Activated CD4-positive, alpha-beta T cell treated with anti-CD3 and anti-CD28 coated beads, Interleukin-2, amount 50 U/mL, for 48 hours (primary cell): ENCODE results near the gene RABGAP1L.
"Not testable (repeated sequence)": the region's sequence is repeated elsewhere in the genome, so short reads cannot be mapped to it uniquely, and the experiment has no call there.

Experiments
- DNase-seq, 2 experiments: peaks; one replicate each; pipeline ENCODE4 v3.0.0-alpha.2; 2020

Gene RABGAP1L

DNA sequence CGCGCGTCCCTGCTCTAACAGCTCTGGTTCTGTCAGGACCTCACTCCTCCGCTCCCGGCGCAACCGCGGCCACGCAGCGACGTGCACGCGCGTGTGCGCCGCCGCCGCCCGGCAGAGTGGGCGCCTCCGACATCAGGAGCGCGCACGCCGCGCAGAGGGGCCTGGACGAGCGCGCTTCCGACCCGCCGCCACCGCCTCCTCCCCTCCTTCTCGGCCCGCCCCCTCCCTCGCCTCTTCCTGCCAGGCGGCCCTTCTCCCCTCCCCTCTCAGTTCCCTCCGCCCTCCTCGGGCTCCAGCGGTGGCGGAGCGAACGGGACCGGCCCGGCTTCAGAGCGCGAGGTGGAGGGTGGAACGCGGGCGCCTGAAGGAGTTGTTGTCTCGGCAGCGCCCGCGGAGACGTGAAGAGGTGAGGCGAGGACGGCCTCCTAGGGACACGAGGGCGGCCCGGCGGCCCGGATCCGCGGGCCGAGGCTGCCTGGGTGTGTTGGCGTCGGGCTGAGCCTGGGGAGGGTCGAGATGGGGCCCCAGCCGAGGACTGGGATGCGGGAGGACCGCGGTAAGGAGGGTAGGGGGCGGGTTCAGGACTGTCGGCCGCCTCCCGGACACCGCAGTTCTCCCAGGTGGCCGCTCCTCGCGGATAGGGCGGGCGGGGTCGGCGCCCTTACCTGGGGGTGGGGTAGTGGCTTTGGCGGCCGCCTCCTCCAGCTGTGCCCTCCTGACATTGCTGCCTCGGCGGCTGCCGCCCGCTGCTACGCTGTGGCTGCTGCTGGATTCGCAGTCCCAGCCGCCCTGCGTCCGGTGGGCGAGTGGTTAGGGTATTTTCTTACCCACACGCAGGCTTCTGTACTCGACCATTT lies at the start of gene RABGAP1L:
Gene RABGAP1L, plus strand, starts transcription at position 269 of the 857 bp plus-strand sequence.
- DNase-seq = peak; percentile 92 to 93

DNA sequence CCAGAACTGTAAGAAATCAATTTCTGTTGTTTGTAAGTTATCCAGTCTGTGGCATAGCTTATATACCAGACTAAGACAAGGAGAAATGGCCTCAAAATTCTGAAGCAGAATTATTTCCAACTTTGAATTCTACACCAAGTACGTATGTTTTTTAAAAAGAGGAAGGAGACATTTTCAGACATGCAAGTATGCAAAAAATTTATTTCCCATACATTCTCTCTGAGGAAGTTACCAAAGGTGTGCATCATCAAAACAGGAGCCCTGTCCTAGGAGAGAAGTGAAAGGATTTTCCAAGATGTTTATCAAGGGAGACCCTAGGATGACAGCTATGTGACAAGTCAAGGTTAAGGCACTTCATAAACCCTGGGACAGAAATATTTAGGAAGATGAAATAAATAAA lies 49.3 kb upstream of the RABGAP1L start:
- no peak for DNase-seq

DNA sequence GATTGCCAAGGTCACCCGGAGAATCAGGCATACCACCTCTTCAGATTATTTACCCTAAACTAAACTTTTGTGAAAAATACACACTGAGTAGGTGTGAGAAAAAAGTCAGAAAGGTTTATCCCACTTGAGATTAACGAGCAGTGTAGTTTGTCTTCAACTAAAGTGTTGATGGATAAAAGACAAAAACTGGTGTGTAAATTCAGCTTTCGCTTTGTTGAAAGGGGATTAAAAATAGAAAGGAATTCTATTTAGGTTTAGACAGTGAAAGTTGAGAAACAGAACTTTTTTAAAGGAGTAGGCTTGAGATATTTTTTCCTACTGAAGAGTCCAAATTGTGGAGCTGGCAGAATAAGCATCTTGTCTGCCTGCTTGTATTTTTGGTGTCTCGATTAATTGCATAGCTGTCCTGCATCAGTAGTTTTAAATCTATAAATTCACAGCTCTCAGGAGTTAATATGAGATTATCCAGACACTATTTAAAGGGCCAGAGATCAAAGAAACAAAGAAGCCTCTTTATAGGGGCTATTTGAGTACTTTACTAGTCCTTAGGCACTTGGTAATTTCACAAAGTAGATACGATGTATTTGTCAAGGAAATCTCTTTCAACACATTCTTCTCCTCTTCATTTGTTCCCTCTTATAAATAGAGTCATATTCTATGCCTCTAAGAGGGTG lies 46.7 kb upstream of the RABGAP1L start:
- no peak for DNase-seq

DNA sequence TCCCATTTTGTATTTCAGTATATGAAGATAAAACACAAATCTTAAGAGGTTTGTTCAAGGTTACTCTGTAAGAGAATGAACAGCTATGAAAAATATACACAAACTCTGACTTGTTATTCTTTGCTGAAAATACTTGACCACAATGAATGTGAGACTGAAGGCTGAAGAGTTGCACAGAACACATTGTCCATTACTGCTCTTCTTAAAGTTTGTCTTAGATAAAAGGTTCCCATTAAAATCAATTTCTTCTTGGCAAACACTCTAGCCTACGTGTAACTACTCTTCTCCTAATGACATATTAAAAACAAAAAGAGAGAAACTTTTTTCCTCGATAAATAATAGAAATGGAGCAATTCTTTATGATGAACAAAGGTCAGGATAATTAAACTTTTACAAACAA lies 45.2 kb upstream of the RABGAP1L start:
- no peak for DNase-seq

DNA sequence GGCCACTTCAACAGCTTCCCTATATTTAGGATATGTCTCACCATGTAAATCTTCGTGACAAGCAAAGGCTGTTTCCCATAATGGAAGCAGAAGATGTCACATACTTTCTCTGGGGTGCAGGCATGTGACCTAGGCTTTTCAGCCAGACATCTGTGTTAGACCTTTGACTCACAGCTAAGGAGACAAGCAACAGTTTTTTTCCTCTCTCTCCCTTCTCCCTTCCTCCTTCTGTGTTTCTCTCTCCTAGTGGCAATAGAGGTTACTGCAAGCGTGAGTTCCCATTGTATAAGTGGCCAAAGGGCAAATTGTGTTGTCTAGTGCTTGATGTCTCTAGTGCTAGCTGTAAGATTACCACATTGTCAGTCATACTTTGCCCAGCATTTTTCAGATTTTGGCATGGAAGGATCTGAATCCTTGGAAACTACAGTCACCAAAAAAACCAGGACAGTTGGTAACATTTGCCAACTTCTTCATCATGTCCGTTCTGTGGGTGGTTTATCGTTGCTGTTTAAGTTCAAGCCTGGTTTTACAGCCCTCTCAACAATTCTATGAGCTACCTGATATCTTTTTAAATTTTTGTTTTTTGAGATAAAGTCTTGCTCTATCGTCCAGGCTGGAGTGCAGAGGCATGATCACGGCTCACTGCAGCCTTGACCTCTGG lies 44.4 kb upstream of the RABGAP1L start:
- peak in 1 of 2 experiments; percentile 4 for DNase-seq

DNA sequence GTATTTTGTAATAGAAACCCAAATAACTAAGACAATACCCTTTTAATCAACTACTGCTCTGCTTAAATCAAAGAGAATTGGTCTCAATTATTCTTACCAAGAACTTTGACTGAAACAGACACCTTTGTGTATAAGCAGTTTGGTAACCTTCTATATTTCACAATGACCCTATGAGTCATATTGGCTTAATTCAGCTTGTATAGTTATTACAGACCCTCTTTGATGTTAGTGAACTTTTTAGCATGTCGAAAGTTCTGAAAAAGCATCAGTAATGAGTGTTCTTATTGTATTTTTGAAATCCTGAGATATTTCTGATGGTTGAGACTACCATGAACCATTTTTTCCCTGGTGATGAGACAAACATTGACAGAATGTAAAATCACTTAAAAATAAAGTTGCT lies 43.3 kb upstream of the RABGAP1L start:
- no peak for DNase-seq

DNA sequence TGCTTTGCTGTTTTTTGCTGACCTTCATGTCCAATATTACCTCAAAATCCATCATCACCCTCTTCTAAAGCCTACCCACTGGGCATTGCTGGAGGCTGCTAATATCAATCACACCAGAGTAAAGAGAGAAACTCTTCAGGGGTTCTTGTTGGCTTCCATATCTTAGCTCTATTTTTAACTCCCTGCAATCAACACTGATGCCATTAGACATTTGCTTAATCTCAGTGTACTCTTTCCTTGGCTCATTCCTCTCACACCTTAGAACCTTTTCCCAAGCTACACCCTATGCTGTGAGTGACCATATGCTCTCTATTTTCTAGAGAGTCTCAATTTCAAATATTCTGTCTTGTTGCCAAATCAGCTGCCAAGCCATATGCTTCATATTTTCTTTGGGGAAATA lies 40.6 kb upstream of the RABGAP1L start:
- no peak for DNase-seq

DNA sequence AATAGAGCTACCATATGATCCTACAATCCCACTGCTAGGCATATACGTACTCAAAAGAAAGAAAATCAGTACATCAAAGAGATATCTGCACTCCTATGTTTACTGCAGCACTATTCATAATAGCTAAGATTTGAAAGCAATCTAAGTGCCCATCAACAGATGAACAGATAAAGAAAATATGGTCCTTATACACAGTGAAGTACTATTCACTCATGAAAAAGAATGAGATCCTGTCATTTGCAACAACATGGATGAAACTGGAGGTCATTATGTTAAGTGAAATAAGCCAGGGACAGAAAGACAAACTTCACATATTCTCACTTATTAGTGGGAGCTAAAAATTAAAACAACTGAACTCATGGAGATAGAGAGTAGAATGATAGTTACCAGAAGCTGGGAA lies 37.0 kb upstream of the RABGAP1L start:
- DNase-seq = not testable (repeated sequence)

DNA sequence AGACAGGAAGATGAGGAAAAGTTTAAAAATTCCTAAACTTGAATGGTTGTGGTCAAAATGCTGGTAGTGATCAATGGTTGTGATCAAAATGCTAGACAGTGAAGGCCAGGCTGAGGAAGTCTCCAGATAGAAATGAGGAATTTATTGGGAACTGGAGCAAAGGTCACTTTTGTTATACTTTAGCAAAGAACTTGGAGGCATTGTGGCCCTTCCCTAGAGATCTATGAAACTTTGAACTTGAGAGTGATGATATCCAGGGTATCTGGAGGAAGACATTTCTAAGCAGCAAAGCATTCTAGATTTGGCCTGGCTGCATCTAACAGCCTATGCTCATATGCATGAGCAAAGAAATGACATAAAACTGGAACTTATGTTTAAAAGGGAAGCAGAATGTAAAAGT lies 35.5 kb upstream of the RABGAP1L start:
- DNase-seq = no peak

DNA sequence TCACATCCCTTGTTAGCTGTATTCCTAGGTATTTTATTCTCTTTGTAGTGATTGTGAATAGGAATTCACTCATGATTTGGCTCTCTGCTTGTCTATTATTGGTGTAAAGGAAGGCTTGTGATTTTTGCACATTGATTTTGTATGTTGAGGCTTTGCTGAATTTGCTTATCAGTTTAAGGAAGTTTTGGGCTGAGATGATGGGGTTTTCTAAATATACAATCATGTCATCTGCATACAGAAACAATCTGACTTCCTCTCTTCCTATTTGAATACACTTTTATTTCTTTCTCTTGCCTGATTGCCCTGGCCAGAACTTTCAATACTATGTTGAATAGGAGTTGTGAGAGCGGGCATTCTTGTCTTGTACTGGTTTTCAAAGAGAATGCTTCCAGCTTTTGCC lies 32.1 kb upstream of the RABGAP1L start:
- not testable (repeated sequence) for DNase-seq

DNA sequence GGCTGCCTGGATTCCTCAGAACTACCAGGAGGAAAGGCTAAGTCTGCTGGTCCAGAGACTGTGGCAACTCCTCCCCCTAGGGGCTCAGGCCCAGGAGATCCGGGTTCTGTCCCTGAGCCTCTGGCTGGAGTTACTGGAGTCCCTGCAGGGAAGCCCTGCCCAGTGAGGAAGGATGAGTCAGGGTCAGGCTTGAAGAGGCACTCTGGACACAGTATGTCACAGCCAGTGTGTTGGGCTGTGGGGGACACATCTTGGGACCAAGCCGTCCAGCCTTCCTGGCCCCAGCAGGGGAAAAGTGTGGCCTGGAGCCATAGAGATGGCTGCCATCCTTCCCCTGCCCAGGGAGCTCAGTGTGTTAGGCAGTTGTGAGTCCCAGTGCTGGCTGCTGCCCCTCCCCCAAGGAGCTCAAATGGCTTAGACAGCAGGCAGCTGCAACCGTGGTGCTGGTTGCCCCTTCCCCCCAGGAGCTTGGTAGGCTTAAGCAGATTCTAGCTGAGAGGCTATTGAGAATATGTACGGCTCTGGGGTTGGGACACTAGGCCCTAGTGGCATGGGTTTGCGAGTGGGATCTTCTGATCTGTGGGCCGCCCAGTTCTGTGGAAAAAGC lies 28.2 kb upstream of the RABGAP1L start:
- no peak for DNase-seq

DNA sequence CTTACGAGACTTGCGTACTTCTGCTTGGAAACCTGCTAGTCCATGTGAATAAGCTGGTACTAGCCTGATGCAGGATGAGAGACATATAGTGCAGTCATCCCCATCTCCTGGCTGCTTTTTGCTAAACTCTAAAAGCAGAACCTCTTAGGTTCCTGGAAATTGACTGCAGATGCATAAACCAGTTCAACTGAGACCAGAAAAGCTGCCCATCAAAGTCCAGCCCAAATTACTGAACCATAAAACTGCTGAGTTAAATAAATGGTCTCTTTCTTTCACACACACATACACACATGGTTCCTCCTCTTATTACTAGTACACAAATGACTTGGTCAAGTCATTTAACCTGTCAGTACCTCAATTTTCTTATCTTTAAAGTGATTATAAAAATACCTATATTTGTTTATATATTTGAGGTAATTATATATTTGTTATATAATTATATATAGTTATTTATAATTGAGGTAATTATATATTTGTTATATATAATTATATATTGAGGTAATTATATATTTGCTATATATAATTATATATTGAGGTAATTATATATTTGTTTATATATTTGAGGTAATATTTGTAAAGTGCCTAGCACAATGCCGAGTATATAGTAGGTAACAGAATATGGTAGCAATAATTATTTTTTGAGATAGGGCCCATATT lies 25.2 kb upstream of the RABGAP1L start:
- no peak for DNase-seq

DNA sequence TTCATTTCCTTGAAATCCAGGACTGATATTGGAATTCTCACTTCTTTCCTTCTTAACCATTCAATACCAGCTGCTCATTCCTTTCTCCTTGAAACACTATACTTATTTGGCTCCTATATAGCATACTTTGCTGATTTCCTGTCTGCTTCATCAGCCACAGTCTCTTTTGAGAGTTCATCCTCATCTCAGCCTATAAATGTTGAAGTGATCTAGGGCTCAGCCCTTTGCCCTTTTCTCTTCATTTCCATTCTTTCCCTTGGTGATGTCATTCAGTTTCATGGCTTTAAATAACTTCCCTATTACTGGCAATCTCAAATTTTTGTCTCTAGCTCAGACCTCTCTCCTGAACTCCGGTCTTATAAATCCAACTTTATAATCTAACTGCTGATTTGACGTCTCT lies 24.1 kb upstream of the RABGAP1L start:
- no peak for DNase-seq

DNA sequence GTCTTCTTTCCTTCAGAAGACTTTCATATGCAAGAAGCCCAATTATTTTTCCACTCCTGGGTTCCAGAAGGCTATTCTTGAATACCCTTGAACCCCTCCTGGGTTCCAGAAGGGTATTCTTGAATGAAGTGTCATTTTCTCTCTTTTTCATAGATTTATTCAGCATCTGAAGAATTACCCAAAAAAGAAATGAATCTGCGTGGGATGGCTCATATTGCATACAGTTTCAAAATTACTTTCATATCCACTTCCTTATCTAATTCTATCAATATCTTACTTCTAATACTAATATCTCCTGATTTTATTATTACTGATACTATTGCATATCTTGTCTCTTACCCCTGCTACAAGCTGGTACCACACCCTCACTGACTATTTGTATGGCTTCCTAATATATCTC lies 22.6 kb upstream of the RABGAP1L start:
- DNase-seq = no peak

DNA sequence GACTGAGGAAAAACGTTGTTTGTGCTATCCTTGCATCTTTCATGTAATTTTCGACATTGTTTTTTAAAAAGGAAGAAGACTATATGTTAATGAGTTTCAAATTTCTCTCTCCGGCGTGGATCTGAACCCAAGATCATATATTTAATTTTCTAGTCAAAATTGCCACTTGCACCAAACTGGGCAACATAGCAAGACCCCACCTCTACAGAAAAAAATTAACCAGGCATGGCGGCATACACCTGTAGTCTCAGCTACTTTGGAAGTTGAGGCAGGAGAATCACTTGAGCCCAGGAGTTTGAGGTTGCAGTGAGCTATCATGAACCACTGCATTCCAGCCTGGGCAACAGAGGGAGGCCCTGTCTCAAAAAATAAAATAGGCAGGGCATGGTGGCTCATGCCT lies 16.5 kb upstream of the RABGAP1L start:
- DNase-seq = no peak

DNA sequence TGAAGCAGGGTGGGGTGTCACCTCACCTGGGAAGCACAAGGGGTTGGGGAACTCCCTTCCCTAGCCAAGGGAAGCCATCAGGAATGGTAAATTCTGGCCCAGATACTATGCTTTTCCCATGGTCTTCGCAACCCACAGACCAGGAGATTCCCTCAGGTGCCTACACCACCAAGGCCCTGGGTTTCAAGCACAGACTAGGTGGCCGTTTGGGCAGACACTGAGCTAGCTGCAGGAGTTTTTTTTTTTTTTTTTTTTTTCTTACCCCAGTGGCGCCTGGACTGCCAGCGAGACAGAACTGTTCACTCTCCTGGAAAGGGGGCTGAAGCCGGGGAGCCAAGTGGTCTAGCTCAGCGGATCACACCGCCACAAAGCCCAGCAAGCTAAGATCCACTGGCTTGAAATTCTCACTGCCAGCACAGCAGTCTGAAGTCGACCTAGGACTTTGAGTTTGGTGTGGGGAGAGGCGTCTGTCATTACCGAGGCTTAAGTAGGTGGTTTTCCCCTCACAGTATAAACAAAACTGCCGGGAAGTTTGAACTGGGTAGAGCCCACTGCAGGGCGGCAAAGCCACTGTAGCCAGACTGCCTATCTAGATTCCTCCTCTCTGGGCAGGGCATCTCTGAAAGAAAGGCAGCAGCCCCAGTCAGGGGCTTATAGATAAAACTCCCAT lies 15.5 kb upstream of the RABGAP1L start:
- DNase-seq = not testable (repeated sequence)

DNA sequence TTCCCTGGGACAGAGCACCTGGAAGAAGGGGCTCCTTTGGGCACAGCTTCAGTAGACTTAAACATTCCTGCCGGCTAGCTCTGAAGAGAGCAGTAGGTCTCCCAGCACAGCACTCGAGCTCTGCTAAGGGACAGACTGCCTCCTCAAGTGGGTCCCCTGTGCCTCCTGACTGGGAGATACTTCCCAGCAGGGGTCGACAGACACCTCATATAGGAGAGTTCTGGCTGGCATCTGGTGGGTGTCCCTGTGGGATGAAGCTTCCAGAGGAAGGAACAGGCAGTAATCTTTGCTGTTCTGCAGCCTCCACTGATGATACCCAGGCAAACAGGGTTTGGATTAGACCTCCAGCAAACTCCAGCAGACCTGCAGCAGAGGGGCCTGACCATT lies 14.9 kb upstream of the RABGAP1L start:
- not testable (repeated sequence) for DNase-seq

DNA sequence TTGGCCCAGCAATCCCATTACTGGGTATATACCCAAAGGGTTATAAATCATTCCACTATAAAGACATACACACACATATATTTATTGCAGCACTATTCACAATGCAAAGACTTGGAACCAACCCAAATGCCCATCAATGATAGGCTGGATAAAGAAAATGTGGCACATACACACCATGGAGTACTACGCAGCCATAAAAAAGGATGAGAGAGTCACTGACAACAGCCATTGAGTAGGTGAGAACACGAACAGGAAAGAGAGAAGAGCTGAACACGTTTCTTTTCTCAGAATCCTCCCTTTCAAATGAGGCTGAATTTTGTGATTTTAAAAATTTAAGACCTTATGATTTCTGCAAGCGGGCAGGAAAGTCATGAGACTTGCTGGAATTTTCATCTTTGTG lies 10.1 kb upstream of the RABGAP1L start:
- no peak for DNase-seq

DNA sequence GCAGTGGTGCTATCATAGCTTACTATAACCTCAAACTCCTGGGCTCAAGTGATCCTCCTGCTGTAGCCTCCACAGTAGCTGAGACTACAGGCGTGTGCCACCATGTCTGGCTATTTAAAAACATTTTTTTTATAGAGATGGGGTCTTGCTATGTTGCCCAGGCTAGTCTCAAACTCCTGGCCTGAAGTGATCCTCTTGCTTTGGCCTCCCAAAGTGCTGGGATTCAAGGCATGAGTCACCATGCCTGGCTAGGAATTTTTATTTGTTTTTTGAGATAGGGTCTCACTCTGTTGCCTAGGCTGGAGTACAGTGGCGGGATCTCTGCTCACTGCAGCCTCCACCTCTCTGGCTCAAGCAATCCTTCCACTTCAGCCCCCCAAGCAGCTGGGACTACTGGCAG lies 8.8 kb upstream of the RABGAP1L start:
- DNase-seq = no peak

DNA sequence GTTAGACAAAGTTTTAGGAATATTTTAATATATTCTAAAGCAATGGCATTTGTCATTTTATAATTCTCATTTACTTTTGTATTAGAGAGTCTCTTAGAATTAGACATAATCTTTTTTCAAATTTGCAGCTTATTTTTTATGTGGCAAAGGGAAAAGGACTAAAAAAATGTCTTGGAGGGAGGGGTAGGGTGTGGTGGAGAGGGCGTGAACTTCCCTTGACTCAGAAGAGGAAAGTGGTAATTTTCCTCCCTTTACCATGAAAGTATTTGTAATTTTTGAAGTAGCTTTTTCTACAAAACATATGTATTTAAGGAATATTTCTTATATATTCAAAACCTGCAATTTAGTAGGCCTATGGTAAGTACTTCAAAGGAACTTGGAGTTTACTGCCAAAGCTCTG lies 6.9 kb upstream of the RABGAP1L start:
- DNase-seq = no peak

DNA sequence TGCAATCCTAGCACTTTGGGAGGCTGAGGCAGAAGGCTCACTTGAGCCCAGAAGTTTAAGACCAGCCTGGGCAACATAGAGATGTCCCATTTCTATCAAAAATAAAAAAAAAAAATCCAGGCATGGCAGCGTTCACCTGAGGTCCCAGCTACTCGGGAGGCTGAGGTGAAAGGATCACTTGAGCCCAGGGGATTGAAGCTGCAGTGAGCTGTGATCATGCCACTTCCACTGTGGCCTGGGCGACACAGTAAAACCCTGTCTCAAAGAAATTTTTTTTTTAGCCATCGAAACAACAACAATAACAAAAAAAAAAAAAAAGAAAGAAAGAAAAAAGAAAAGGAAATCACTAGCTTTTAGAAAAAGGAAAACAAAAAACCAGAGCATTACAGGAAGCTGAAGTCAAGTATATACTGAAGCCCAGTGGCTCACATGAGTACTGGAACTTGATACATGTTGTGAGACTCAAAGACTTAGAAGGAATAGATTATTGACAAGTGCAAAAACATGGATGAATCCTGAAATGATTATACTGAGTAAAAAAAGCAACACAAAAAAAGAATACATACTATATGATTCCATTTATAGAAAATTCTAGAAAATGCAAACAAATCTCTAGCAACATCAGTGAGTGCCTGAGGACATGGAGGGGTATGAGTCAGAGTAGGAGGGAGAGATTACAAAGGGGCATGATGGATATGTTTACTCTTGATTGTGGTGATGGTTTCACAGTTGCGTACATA lies 6.1 kb upstream of the RABGAP1L start:
- no peak for DNase-seq

DNA sequence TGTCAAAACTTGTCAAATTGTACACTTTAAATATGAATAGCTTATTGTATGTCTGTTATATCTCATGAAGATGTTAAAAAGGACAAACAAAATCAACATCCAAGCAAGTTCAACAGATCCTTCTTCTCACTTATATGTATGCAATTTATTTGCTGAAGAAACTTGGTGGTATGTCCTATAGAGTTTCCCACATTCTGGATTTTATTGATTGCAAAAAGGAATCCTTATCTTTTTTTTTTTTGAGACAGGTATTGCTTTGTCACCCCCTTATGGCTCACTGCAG lies 5.6 kb upstream of the RABGAP1L start:
- no peak for DNase-seq
